HEK293 (cell line): ENCODE measurements around the gene DLG2.

Experiments
- CTCF ChIP-seq: fragments of 450-650 bp; formaldehyde crosslinking; IDR thresholded peaks from 2 replicates; pipeline ENCODE4 v1.5.1; 2016; ENCODE audit warnings: missing biosample characterization, missing genetic modification characterization
- HOXA7 ChIP-seq: sonication (generic); formaldehyde crosslinking; IDR thresholded peaks from 2 replicates; pipeline ENCODE4 v1.8.1; 2022; ENCODE audit warnings: missing genetic modification reagents, borderline replicate concordance
- ZNF24 ChIP-seq: fragments of 450-650 bp; formaldehyde crosslinking; IDR thresholded peaks from 2 replicates; pipeline ENCODE4 v1.5.1; 2016; ENCODE audit warnings: missing biosample characterization, missing genetic modification characterization
- ZNF274 ChIP-seq, 2 experiments: fragments of 200-500 bp in 1 of 2; fragments of 450-650 bp in 1 of 2; sonication (Bioruptor generic) in 1 of 2; formaldehyde crosslinking in 1 of 2; IDR thresholded peaks; 2 replicates each; pipeline versions ENCODE4 v1.5.1 to v1.6.1; 2014 to 2016; ENCODE audit warnings: borderline replicate concordance in 1 of 2, inconsistent platforms in 1 of 2, low read length in 1 of 2, missing biosample characterization in 1 of 2, missing genetic modification characterization in 1 of 2
- ZNF394 ChIP-seq: fragments of 450-650 bp; formaldehyde crosslinking; IDR thresholded peaks from 2 replicates; pipeline ENCODE4 v1.5.1; 2016; ENCODE audit warnings: missing biosample characterization, missing genetic modification characterization, mild to moderate bottlenecking, moderate library complexity, borderline replicate concordance
- ZNF624 ChIP-seq: fragments of 450-650 bp; formaldehyde crosslinking; IDR thresholded peaks from 2 replicates; pipeline ENCODE4 v1.5.1; 2017; ENCODE audit warnings: missing biosample characterization, missing genetic modification characterization
- ZNF626 ChIP-seq: fragments of 450-650 bp; sonication (Bioruptor Pico); formaldehyde crosslinking; IDR thresholded peaks from 2 replicates; pipeline ENCODE4 v1.5.1; 2018; ENCODE audit warnings: missing biosample characterization, missing genetic modification characterization, inconsistent platforms
- ZNF639 ChIP-seq: fragments of 450-650 bp; formaldehyde crosslinking; IDR thresholded peaks from 2 replicates; pipeline ENCODE4 v1.5.1; 2016; ENCODE audit warnings: missing biosample characterization, missing genetic modification characterization
- ZNF747 ChIP-seq: fragments of 450-650 bp; formaldehyde crosslinking; IDR thresholded peaks from 2 replicates; pipeline ENCODE4 v1.5.1; 2016; ENCODE audit warnings: missing biosample characterization, missing genetic modification characterization
- ZSCAN30 ChIP-seq: fragments of 450-650 bp; IDR thresholded peaks from 2 replicates; pipeline ENCODE4 v1.5.1; 2018; ENCODE audit warnings: missing biosample characterization, mild to moderate bottlenecking, missing genetic modification characterization, moderate library complexity

- no peak for TF ChIP-seq ZNF24 (tag by site-specific recombination)
- no peak for TF ChIP-seq CTCF (tag by site-specific recombination)
- no peak for TF ChIP-seq ZNF747
- TF ChIP-seq ZNF639 (tag by site-specific recombination): no peak
- TF ChIP-seq ZNF626 (tag by site-specific recombination): no peak
- TF ChIP-seq ZNF624 (tag by site-specific recombination): no peak
- TF ChIP-seq HOXA7 (CRISPR knock-in tag): no peak
- TF ChIP-seq ZSCAN30 (tag by site-specific recombination): no peak
- no peak for TF ChIP-seq ZNF394 (tag by site-specific recombination)
- TF ChIP-seq ZNF274 (IDR thresholded peaks at IDR 0.05; ENCODE audit: low read length): no peak
- TF ChIP-seq ZNF274 (tag by site-specific recombination; IDR thresholded peaks at IDR 0.05; ENCODE audit: borderline replicate concordance): no peak
These were observed 1090.7 kb downstream of the DLG2 start for GRCh38 chr11:84536456-84536855.
